GM13977 (cell line): ENCODE results near the gene ALG2.

Source experiments
- DNase-seq: peaks from one replicate; pipeline ENCODE4 v3.0.0; 2012; ENCODE audit warnings: low spot score
- in situ Hi-C: fragments of 300-500 bp; cut with MboI; formaldehyde crosslinking; loops from one replicate; pipeline ENCODE4 v1.12.0; 2022; ENCODE audit warnings: low sequenced_read_pairs, low pct_unique_long_range_greater_than_20kb, mixed read lengths, inconsistent platforms; ENCODE audit not compliant: unreplicated experiment
- TF ChIP-seq, protein P1 (sequence below): IDR thresholded peaks from 2 replicates; pipeline ENCODE4 v1.5.1; 2012; ENCODE audit warnings: mild to moderate bottlenecking, control low read depth; ENCODE audit not compliant: insufficient read depth; ENCODE audit errors: extremely low read depth, missing control alignments

The ALG2 gene

GRCh38 chr9:99221621-99222415 is at the start of gene ALG2, which contains the start of gene SEC61B:
TSS of gene ALG2 (minus strand) at chr9:99221942. CDS start at chr9:99221894, 48 bp downstream.
TSS of gene SEC61B (plus strand) at chr9:99222282. CDS start at chr9:99222364, 82 bp downstream.
- in situ Hi-C loops = no loop called here
- TF ChIP-seq, protein P1, sequence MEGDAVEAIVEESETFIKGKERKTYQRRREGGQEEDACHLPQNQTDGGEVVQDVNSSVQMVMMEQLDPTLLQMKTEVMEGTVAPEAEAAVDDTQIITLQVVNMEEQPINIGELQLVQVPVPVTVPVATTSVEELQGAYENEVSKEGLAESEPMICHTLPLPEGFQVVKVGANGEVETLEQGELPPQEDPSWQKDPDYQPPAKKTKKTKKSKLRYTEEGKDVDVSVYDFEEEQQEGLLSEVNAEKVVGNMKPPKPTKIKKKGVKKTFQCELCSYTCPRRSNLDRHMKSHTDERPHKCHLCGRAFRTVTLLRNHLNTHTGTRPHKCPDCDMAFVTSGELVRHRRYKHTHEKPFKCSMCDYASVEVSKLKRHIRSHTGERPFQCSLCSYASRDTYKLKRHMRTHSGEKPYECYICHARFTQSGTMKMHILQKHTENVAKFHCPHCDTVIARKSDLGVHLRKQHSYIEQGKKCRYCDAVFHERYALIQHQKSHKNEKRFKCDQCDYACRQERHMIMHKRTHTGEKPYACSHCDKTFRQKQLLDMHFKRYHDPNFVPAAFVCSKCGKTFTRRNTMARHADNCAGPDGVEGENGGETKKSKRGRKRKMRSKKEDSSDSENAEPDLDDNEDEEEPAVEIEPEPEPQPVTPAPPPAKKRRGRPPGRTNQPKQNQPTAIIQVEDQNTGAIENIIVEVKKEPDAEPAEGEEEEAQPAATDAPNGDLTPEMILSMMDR = no peak
- peak; percentile 96 for DNase-seq

- TF ChIP-seq, protein P1 = no peak
- in situ Hi-C loops = no loop called here
- DNase-seq = no peak
Measured at GRCh38 chr9:99270491-99270890, 48.7 kb upstream of the ALG2 start.

DNA sequence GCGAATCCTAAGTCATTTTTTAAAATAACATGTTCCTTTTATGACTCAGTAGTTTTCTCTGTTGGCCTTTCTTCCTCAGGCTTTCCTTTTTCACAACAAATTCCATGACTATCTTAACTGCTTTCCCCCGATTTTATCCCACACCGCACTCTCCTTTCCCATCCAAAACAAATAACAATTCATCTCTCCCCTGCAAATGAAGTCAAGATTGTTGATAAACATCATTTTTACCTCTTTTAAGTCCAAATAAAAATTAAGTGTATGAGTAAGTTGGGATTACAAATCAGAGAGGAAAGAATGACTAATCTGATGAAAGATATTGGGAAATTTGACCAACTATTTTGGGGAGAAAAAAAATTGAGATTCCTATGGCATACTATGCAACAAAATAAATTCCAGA is 47.7 kb upstream of the ALG2 start:
- no peak for DNase-seq
- in situ Hi-C loops = no loop called here
- TF ChIP-seq, protein P1 = no peak

DNA sequence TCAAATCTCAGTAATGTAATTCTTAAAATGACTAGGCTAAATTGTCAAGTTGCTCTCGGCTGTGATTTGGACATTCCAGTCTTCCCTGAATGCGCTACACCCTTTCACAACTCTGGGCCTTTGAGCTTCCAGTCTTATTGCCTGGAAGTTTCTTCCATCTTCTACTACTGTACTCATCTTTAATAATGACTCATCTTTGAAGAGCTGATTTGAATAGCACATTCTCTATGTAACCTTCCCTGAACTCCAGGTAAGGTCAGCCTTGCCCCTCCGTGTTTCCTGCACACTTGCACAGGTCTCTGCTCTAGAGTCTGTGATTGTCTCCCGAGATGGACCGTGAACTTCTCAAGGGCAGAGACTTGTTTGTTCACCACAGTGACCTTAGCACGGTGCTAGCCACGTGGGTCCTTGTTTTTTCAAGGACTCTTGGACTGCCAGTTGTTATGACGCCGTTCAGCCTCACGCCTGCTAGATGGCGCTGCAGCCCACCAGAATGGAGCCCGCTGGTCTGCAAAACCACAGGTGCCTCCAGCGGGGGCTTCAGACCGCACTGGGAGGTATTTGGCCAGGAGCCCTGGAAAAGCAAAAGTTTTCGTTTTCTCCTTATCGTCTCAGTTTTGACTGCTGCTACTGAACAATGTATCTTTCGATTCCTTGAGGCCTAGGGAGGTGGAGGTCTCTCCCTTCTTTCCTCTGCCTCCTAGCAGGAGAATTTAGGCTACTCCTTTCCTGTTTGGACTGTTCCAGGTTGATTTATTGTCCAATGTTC is 44.7 kb upstream of the ALG2 start:
- in situ Hi-C loops = no loop called here
- TF ChIP-seq, protein P1 = peak; percentile 93
- DNase-seq = peak; percentile 53

DNA sequence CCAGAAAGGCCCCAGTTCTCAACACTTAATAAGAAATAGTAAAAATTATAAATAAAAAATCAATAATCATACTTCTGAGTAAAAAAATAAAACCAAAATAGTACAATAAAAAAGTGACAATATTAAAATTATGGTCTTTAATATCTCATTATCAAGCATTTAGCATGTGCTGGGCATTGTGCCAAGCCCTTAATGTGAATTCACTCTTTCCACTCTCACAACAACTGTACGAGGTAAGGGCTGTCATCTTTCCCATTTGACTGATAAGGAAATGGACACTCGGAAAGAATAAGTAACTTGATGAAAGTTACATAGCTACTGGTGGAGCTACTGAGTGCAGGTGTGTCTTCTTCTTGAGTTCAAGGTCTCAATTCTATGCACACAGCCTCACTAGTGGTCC is 43.9 kb upstream of the ALG2 start:
- TF ChIP-seq, protein P1 = no peak
- in situ Hi-C loops = no loop called here
- DNase-seq = no peak

DNA sequence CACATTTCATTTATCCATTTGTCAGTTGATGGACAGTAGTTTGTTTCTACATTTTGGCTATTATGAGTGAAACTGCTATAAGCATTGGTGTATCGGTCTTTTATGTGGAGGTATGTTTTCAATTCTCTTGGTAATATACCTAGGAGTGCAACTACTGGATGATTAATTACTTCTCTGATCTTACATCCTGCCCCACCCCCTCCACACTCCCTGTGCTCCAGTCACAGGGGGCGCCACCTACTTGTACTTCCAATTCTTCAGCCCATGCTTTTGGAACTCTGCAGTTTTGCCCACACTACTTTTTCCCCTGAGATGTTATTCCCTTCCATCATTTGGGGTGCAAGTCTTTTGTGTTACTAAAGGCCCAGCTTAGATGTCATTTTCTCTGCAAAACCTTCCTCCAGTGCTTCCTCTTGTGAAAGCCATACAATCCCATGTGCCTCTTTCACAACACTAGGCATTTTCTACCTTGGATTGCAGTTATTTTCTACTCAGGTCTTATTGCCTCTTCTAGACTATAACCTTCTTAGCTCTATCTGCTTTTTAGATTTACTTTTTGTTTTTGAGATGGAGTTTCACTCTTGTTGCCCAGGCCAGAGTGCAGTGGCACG is 42.4 kb upstream of the ALG2 start:
- in situ Hi-C loops = no loop called here
- TF ChIP-seq, protein P1 = peak; percentile 34
- DNase-seq = no peak
